SK-N-SH (cell line): ENCODE results near the gene CENATAC.

Experiments used
- EP300 ChIP-seq, 2 experiments: IDR thresholded peaks; 2 replicates each; pipeline versions ENCODE4 v1.4.0 to v1.6.1; 2012; ENCODE audit warnings: borderline replicate concordance in 1 of 2, low read depth in 1 of 2, low read length in 1 of 2
- MAX ChIP-seq: IDR thresholded peaks from 2 replicates; pipeline ENCODE4 v1.4.0; 2012; ENCODE audit warnings: low read depth
- RAD21 ChIP-seq: IDR thresholded peaks from 2 replicates; pipeline ENCODE4 v1.6.1; 2012; ENCODE audit warnings: mild to moderate bottlenecking, low read length
- RFX5 ChIP-seq: IDR thresholded peaks from 2 replicates; pipeline ENCODE4 v1.6.1; 2012; ENCODE audit warnings: mild to moderate bottlenecking, improper control_type of control experiment, low read length
- TAF1 ChIP-seq: IDR thresholded peaks from 2 replicates; pipeline ENCODE4 v1.6.1; 2012; ENCODE audit warnings: low read depth, mild to moderate bottlenecking, low read length, moderate library complexity, borderline replicate concordance
- YY1 ChIP-seq: IDR thresholded peaks from 2 replicates; pipeline ENCODE4 v1.4.0; 2012; ENCODE audit warnings: low read depth, mild to moderate bottlenecking
- ZBTB33 ChIP-seq: IDR thresholded peaks from 2 replicates; pipeline ENCODE4 v1.4.0; 2012; ENCODE audit warnings: low read depth, borderline replicate concordance
- TF ChIP-seq, protein P1 (sequence below): fragments of 200-600 bp; sonication (generic); IDR thresholded peaks from 2 replicates; pipeline ENCODE4 v1.6.1; 2017; ENCODE audit warnings: antibody characterized with exemption, mild to moderate bottlenecking, moderate library complexity

- TF ChIP-seq, protein P1, sequence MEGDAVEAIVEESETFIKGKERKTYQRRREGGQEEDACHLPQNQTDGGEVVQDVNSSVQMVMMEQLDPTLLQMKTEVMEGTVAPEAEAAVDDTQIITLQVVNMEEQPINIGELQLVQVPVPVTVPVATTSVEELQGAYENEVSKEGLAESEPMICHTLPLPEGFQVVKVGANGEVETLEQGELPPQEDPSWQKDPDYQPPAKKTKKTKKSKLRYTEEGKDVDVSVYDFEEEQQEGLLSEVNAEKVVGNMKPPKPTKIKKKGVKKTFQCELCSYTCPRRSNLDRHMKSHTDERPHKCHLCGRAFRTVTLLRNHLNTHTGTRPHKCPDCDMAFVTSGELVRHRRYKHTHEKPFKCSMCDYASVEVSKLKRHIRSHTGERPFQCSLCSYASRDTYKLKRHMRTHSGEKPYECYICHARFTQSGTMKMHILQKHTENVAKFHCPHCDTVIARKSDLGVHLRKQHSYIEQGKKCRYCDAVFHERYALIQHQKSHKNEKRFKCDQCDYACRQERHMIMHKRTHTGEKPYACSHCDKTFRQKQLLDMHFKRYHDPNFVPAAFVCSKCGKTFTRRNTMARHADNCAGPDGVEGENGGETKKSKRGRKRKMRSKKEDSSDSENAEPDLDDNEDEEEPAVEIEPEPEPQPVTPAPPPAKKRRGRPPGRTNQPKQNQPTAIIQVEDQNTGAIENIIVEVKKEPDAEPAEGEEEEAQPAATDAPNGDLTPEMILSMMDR: no peak
- no peak for TF ChIP-seq YY1
- TF ChIP-seq RFX5: no peak
- no peak for TF ChIP-seq RAD21
- no peak for TF ChIP-seq EP300 (IDR thresholded peaks at IDR 0.05; ENCODE audit: borderline replicate concordance in 1 of 2, low read depth in 1 of 2, low read length in 1 of 2)
- no peak for TF ChIP-seq TAF1
- no peak for TF ChIP-seq MAX
- TF ChIP-seq ZBTB33: no peak
Measured at GRCh38 chr11:119028346-119029068, 30.6 kb downstream of the CENATAC start.
